Regular cardiac myocyte (primary cell): ENCODE measurements around the gene GLTPD2. TPM values are rescaled to one million over a fixed set of nuclear protein-coding genes. Genes with fewer than 3 reads are reported as not detected.

Source experiments
- total RNA-seq: library from RNA; depleted of rRNA; stranded (reverse); fragments of >200 nt; gene quantifications from 2 replicates; pipeline ENCODE4 v1.2.3, GENCODE V29; 2014

GLTPD2 gene
- 0.19 and 0.28 TPM in 2 replicates for total RNA-seq

GRCh38 chr17:4788807-4789700, at the start of gene GLTPD2:
Gene GLTPD2, plus strand, starts transcription at chr17:4788964. Its CDS starts 48 bp downstream, at chr17:4789012.

GRCh38 chr17:4739122-4740024, 49.4 kb upstream of the GLTPD2 start, which contains the start of the genes CXCL16 and ZMYND15:
Gene CXCL16, minus strand, starts transcription at chr17:4739928. Its CDS starts 589 bp downstream, at chr17:4739339.
Gene ZMYND15, plus strand, starts transcription at chr17:4739833. Its CDS starts 716 bp downstream, at chr17:4740549.

GRCh38 chr17:4771519-4772234, 17.1 kb upstream of the GLTPD2 start, which contains the start of gene TM4SF5:
Gene TM4SF5, plus strand, starts transcription at chr17:4771886. Its CDS starts 37 bp downstream, at chr17:4771923.

GRCh38 chr17:4786106-4786511, 2.7 kb upstream of the GLTPD2 start, which contains the start of gene VMO1:
Gene VMO1, minus strand, starts transcription at chr17:4786364. Its CDS starts 12 bp downstream, at chr17:4786352.

GRCh38 chr17:4802228-4802627, 13.5 kb downstream of the GLTPD2 start, which contains the start of gene C17orf114:
Gene C17orf114, minus strand, starts transcription at chr17:4802328.

GRCh38 chr17:4806777-4807604, 18.2 kb downstream of the GLTPD2 start, which contains the start of gene PLD2:
Gene PLD2, plus strand, starts transcription at chr17:4807152. Its CDS starts 621 bp downstream, at chr17:4807773.

GRCh38 chr17:4833178-4833940, 44.6 kb downstream of the GLTPD2 start, which contains the start of gene MINK1:
Gene MINK1, plus strand, starts transcription at chr17:4833340. Its CDS starts 244 bp downstream, at chr17:4833584.

Other genes with a start within 250 kb of the GLTPD2 start
- 49.3 and 84.7 TPM in 2 replicates for gene MYBBP1A, start 233.6 kb upstream of the GLTPD2 start, total RNA-seq
- gene GGT6, start 228.4 kb upstream of the GLTPD2 start, total RNA-seq, result not detected in 2 replicates
- gene SMTNL2, start 204.4 kb upstream of the GLTPD2 start, total RNA-seq, result under 0.01 TPM in 2 replicates
- gene ALOX15, start 147.3 kb upstream of the GLTPD2 start, total RNA-seq, result not detected in 2 replicates
- 25.1 and 29.6 TPM in 2 replicates for gene PELP1, start 84.8 kb upstream of the GLTPD2 start, total RNA-seq
- gene ARRB2, start 78.3 kb upstream of the GLTPD2 start, total RNA-seq, result 2.1 and 3.9 TPM in 2 replicates
- 11.7 and 12.7 TPM in 2 replicates for gene MED11, start 57.5 kb upstream of the GLTPD2 start, total RNA-seq
- under 0.01 TPM in 2 replicates for gene ZMYND15, start 49.1 kb upstream of the GLTPD2 start, total RNA-seq
- gene CXCL16, start 49.0 kb upstream of the GLTPD2 start, total RNA-seq, result 0.58 and 2.0 TPM in 2 replicates
- not detected in 2 replicates for gene TM4SF5, start 17.1 kb upstream of the GLTPD2 start, total RNA-seq
- 0.38 TPM in 1 of 2 replicates, not detected in the other for gene VMO1, start 2.6 kb upstream of the GLTPD2 start, total RNA-seq
- 95.3 and 252 TPM in 2 replicates for gene PSMB6, start 7.2 kb downstream of the GLTPD2 start, total RNA-seq
- 7.7 and 9.6 TPM in 2 replicates for gene PLD2, start 18.2 kb downstream of the GLTPD2 start, total RNA-seq
- 24.7 and 27.6 TPM in 2 replicates for gene MINK1, start 44.4 kb downstream of the GLTPD2 start, total RNA-seq
- gene C17orf107, start 110.6 kb downstream of the GLTPD2 start, total RNA-seq, result 2.5 and 5.9 TPM in 2 replicates
- 0.19 and 0.56 TPM in 2 replicates for gene CHRNE, start 114.1 kb downstream of the GLTPD2 start, total RNA-seq
- gene GP1BA, start 143.3 kb downstream of the GLTPD2 start, total RNA-seq, result not detected in 2 replicates
- 50.2 and 74.0 TPM in 2 replicates for gene SLC25A11, start 151.1 kb downstream of the GLTPD2 start, total RNA-seq
- 15.5 and 40.6 TPM in 2 replicates for gene RNF167, start 151.3 kb downstream of the GLTPD2 start, total RNA-seq
- 295 and 524 TPM in 2 replicates for gene PFN1, start 159.6 kb downstream of the GLTPD2 start, total RNA-seq
- 3.4 and 3.5 TPM in 2 replicates for gene ENO3, start 162.2 kb downstream of the GLTPD2 start, total RNA-seq
- gene SPAG7, start 178.9 kb downstream of the GLTPD2 start, total RNA-seq, result 35.0 and 63.8 TPM in 2 replicates
- gene CAMTA2, start 198.7 kb downstream of the GLTPD2 start, total RNA-seq, result 2.9 and 3.4 TPM in 2 replicates
- gene INCA1, start 208.6 kb downstream of the GLTPD2 start, total RNA-seq, result 0.19 and 0.28 TPM in 2 replicates
- gene KIF1C, start 209.0 kb downstream of the GLTPD2 start, total RNA-seq, result 67.7 and 90.5 TPM in 2 replicates
- gene SLC52A1, start 246.5 kb downstream of the GLTPD2 start, total RNA-seq, result 0.28 TPM in 1 of 2 replicates, not detected in the other